Stimulated activated CD4-positive, alpha-beta T cell treated with anti-CD3 and anti-CD28 coated beads, Interleukin-2, amount 100 ng/mL, for 48 hours (primary cell): Measurements from ENCODE around the gene E2F7.

Source experiments
- DNase-seq, 2 donors: peaks; one replicate each; pipeline ENCODE4 v3.0.0-alpha.2; 2020

E2F7 gene

GRCh38 chr12:77013091-77013490 lies 52.3 kb downstream of the E2F7 start:
- no peak for DNase-seq

GRCh38 chr12:77010691-77011548 lies 54.4 kb downstream of the E2F7 start:
- DNase-seq: peak; percentile 64 to 66

- no peak for DNase-seq
These were observed 57.9 kb downstream of the E2F7 start for GRCh38 chr12:77007476-77007875.

GRCh38 chr12:77005611-77006098 lies 59.7 kb downstream of the E2F7 start:
- no peak for DNase-seq

- no peak for DNase-seq
These were observed 61.5 kb downstream of the E2F7 start for GRCh38 chr12:77003914-77004313.

- no peak for DNase-seq
These were observed 62.1 kb downstream of the E2F7 start for GRCh38 chr12:77003246-77003645.

GRCh38 chr12:77002382-77002781 lies 63.0 kb downstream of the E2F7 start:
- DNase-seq: no peak

- no peak for DNase-seq
These were observed 64.1 kb downstream of the E2F7 start for GRCh38 chr12:77001276-77001675.

GRCh38 chr12:76998908-76999556 lies 66.3 kb downstream of the E2F7 start:
- no peak for DNase-seq

- no peak for DNase-seq
These were observed 67.0 kb downstream of the E2F7 start for GRCh38 chr12:76998386-76998785.

GRCh38 chr12:76997011-76997780 lies 68.2 kb downstream of the E2F7 start:
- DNase-seq: no peak

GRCh38 chr12:76990716-76991115 lies 74.7 kb downstream of the E2F7 start:
- no peak for DNase-seq

GRCh38 chr12:76984566-76984965 lies 80.8 kb downstream of the E2F7 start:
- no peak for DNase-seq

GRCh38 chr12:76983420-76983819 lies 81.9 kb downstream of the E2F7 start:
- no peak for DNase-seq

- DNase-seq: no peak
These were observed 85.2 kb downstream of the E2F7 start for GRCh38 chr12:76980196-76980595.

- no peak for DNase-seq
These were observed 88.5 kb downstream of the E2F7 start for GRCh38 chr12:76976777-76977382.
